ENCODE data around the gene CMTM1.

- no peak for TF ChIP-seq CTCF (conservative IDR thresholded peaks at IDR 0.05)
- TF ChIP-seq ZFX (IDR thresholded peaks at IDR 0.05) = no peak
Measured at GRCh38 chr16:66617728-66618127, 51.5 kb downstream of the CMTM1 start.

All from C4-2B (cell line).